ENCODE results near the gene NFKB2.

The NFKB2 gene

DNA sequence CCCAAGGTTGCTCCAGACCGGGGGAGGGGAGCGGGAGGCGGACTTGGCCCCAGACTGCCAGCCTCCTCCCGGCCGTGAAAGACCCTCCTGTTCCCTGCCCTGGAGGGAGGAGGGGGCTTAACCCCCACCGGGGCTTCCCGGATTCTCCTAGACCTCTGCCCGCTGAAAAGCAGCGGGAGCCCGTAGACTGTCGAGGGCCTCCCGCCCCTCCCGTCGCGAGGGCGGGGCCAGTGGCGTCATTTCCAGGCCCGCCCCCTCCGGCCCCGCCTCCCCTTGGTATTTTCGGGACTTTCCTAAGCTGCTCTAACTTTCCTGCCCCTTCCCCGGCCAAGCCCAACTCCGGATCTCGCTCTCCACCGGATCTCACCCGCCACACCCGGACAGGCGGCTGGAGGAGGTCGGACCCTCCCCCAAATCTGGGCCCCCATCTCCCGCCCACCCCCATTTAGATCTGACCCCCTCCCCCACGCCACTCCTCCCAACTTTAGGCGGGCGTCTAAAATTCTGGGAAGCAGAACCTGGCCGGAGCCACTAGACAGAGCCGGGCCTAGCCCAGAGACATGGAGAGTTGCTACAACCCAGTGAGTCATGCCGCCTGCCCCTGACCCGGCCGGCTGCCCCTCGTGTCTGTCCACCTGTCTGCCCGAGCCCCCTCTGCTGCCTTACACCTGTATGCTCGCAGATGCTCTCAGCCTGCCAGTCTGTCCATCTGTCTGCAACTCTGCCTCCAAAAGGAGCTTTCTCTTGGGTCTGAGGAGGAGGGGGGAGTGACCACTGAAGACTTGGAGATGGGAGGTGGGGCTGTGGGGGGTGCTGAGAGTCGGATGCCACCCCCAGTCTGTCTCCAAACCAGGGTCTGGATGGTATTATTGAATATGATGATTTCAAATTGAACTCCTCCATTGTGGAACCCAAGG, at the start of gene NFKB2:
NFKB2 (plus strand) TSS at position 306 of the 917 bp plus-strand sequence; CDS start at position 561, 255 bp downstream.
- peak; percentile 90 for DNase-seq (ENCODE audit: low spot score)

DNA sequence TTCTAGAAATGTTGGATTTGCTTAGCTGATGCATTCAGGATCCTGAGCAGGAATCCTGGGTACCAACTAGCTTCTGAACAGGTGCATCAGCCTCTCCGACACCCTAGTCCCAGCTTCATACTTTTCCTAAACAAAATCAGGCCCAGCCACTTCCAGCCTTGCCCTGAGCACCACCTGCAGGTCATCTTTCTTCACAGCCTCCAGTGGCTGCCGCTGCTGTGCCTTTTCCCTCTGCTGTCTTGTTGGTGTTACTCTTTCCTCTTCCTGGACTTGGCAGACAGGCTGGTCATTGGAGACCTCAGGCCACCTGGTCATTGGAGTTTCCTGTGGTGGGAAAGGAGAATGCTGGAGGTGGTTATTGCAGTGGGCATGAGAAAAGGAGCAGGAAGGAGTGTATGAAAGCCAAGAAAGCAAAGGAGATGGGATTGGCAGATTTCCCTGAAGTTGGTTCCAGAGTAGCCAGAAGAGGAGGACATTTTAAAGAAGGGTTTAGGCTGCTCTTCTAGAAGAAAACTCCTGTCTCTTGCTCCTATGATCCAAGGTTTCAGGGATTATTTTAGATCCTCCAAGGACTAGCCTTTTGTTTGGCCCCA, 48.2 kb upstream of the NFKB2 start:
- peak; percentile 69 for DNase-seq (ENCODE audit: low spot score)

- DNase-seq (ENCODE audit: low spot score) = peak; percentile 81
These were observed 43.3 kb upstream of the NFKB2 start for GRCh38 chr10:102352066-102352715.

DNA sequence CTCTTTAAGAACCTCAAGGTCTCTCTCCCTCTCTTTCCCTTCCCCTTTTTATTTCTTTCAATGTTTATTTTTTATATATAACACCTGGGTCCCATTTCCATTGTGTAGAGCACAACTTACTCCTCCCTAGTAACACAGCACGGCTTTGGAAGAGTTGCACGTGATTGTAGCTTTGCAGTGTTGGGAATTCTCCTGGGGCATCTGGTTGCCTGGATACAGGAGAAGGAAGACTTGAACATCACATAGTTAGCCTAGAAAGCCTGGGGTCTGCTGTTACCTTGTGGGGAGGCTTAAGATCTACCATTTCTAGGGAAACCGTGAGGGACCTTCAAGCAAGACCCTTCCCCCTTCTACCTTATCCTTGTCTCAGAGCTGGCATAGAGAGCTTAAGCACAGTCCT, 41.1 kb upstream of the NFKB2 start:
- DNase-seq (ENCODE audit: low spot score) = no peak

DNA sequence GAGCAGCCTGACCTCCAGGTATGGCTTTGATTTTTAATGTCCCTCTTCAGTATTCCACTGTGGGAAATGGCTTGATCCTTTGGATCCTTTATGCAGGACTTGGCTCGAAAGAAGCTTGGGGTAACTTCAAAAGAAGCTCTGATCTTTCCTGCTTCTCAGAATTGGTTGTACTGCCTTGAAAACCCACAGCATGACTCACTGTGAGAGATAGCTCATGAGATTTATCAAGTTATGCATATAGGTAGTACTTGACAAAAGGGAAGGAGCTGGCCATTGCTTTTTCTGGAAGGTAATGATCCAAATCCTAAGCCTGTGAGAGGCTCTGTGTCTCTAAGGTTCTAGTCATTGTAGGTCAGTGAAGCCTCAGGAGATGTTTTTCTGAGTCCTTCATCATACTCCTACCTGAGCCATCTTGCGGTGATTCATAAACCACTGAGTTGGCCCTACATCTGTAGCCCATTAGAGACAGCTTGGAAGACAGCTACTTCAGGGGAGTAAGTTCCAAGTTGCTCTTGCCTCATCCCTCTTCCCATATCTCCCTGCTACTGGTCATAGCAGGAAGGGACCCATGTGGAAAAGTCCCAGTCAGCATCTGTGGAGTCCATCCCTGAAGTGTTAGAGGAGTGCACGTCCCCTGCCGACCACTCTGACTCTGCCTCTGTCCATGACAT, 36.7 kb upstream of the NFKB2 start:
- no peak for DNase-seq (ENCODE audit: low spot score)

GRCh38 chr10:102367441-102367840, 28.1 kb upstream of the NFKB2 start:
- no peak for DNase-seq (ENCODE audit: low spot score)

DNA sequence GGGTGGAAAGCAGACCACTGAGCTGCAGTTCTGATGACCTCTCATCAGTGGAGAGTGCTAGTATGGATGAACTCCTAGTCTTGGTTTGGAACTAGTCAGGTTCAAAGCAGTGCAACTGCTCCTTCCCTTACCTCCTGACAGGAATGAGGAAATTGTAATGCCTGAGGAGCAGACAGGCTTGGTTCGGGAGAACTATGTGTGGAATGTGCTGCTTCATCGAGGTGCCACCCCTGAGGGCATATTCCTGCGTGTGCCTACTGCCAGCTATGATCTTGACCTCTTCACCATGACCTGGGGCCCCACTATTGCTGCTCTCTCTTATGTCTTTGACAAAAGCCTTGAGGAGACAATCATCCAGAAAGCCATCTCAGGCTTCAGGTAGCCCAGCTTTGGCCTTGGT, 27.4 kb upstream of the NFKB2 start:
- DNase-seq (ENCODE audit: low spot score) = no peak

- no peak for DNase-seq (ENCODE audit: low spot score)
These were observed 24.2 kb upstream of the NFKB2 start for GRCh38 chr10:102371295-102371694.

DNA sequence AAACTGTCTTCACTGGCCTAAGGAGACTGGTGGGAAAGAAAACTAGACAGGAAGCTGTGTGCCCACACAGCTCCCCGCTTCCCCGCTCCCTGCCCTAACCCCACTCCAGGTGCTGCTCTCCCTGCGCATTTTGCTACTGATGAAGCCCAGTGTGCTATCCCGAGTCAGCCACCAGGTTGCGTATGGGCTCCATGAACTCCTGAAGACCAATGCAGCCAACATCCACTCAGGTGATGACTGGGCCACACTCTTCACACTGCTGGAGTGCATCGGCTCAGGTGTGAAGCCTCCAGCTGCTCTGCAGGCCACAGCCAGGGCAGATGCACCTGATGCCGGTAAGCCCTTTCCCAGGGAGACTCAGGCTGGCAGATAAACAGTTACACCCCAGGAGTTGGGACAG, 20.3 kb upstream of the NFKB2 start:
- peak; percentile 40 for DNase-seq (ENCODE audit: low spot score)

- DNase-seq (ENCODE audit: low spot score) = no peak
These were observed 19.6 kb upstream of the NFKB2 start for GRCh38 chr10:102375867-102376266.

GRCh38 chr10:102376901-102377300, 18.6 kb upstream of the NFKB2 start:
- no peak for DNase-seq (ENCODE audit: low spot score)

- DNase-seq (ENCODE audit: low spot score) = no peak
These were observed 16.1 kb upstream of the NFKB2 start for GRCh38 chr10:102379383-102379782.

GRCh38 chr10:102381983-102382382, 13.5 kb upstream of the NFKB2 start:
- no peak for DNase-seq (ENCODE audit: low spot score)

DNA sequence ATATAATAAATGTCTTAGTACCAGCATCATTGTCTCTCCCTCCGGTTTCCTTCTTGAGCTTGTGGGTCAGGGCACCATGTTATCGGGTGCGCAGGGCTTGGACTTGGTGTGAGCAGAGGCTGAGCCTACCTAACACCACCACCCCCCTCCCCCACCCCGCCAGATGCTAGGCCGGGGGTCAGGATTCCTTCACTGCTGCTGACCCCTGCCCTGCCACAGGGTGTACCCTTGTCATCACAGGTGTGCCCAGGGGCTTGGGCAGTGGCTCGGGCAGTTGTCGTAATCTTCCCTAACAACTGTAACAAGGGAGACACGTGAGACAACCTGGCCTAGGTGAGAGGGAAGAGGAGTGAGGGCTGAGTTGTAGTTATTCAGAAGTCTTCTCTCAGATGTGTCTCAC, 12.6 kb upstream of the NFKB2 start:
- no peak for DNase-seq (ENCODE audit: low spot score)

DNA sequence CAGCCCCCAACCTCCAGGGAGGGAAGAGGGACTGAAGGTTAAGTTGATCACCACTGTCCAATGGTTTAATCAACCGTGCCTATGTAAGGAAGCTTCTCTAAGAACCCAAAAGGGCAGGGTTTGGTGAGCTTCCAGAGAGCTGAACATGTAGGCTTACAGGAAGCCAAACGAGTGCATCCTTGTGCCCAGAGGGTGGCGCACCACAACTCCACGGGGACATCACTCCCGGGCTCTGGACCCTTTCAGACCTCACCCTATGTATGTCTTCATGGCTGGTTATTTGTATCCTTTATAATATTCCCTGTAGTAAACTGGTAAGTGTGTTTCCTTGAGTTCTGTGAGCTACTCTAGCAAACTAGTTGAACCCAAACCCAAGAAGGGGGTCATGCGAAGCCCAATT, 11.5 kb upstream of the NFKB2 start:
- DNase-seq (ENCODE audit: low spot score) = peak; percentile 57

DNA sequence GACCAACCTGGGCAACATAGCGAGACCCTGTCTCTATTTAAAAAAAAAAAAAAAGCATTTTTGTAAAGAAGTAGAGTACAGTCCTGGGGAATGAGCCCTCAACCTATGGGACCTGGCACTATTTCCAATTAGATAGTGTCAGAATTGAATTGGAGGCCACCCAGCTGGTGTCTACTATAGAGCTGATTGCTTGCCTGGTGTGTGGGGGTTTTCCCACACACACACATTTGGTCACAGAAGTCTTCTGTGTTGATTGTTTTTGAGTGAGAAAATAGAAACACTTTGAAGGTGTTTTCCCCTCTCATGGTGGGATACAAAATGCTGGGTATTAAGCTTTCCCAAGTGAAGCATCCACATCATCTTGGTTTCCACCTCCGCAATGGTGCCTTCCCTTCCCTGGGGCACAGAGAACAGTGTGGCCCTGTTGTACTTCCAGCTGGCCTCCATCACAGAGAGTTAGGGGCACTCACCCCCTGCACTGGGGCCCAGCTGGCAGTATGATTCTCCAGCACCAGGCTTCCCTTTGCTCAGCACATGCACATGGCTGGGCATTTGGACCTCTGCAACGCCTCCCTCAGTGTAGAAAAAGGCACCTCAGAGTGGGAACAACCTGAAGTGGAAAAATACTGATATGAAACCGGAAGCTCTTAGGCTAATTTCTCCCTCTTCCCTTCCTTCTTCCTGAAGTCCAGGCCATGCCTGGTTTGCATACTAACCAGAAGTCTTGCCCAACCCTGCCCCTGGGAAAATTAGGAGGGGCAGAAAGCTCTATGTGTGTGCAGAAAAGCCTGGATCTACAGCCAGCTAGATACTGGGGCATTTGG, 10.7 kb upstream of the NFKB2 start:
- DNase-seq (ENCODE audit: low spot score) = no peak

DNA sequence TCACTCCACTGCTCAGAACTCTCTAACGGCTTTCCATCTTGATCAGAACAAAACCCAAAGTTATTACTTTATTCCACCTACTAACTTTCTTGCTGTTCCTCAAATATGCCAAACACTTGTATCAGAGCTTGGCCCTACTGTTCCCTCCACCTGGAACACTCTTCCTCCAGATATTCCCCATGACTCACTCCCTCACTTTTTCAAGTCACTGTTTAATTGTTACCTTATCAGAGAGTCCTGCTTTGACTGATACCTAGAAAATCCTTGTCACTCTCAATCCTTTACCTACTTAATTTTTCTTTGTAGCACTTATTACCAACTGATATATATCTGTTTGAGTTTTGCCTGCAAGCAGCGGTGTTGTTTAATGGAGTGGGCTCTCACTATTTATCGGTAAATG, 5.6 kb upstream of the NFKB2 start:
- no peak for DNase-seq (ENCODE audit: low spot score)

DNA sequence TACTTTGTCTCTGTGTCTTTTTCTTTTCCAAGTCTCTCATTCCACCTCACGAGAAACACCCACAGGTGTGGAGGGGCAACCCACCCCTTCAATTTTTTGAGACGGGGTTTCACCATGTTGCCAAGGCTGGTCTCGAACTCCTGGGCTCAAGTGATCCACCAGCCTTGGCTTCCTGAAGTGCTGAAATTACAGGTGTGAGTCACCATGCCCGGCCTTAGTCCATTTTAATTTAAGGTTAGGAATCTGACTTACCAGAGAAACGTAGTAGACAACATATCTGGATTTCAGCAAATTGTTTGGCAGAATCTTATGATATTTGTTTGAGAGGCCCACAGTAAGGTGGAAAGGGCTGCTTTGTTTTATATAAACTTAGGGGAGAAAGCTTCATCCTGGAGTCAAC, 3.2 kb upstream of the NFKB2 start:
- no peak for DNase-seq (ENCODE audit: low spot score)

DNA sequence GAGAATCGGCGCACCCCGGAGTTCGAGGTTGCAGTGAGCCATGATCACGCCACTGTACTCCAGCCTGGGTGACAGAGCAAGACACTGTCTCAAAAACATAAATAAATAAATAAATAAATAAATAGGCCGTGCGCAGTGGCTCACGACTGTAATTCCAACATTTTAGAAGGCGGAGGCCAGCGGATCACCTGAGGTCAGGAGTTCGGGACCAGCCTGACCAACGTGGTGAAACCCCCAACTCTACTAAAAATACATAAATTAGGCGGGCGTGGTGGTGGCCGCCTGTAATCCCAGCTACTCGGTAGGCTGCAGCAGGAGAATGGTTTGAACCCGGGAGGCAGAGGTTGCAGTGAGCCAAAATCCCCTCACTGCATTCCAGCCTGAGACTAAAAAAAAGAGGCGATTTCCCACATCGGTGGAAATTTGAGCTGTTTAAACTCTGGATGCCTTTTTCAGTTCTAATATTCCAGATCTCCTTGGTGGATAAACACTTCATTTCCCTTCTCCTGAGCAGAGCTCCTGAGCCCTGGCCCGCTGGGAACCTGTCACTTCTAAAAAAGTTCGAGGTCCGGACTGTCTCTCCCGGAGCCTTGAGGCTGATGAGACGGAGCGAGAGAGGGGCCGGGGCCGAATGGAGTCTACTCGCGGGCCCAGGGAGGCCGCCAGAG, 2.0 kb upstream of the NFKB2 start:
- peak; percentile 90 for DNase-seq (ENCODE audit: low spot score)

DNA sequence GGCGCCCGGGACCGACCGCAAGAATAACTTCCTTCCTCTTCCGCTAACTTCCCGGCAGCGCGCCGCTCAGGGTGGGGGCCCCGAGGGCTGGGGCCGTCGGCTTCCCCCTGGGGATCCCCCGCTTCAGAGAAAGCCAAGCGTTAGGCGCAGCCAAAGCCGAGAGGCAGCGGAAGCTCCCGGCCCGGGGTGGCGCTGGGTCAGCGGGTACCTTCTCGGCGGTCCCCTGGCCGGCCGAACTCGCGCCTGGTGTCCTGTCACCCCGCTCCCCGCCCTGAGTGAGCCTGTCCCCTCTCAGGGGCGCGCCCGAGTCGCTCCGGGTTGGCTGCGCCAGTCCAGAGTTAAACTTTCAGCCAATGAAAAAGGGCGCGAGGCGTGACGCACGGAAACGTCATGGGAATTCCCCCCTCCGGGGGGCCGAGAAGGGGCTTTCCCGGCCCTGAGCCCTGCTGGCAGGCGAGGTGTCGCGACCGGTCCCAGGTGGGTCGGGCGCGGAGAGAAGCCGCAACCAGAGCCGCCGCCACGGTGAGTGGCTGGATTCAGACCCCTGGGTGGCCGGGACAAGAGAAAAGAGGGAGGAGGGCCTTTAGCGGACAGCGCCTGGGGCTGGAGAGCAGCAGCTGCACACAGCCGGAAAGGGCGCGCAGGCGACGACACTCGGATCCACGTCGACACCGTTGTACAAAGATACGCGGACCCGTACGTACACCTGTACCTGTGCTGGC, 1.3 kb upstream of the NFKB2 start:
- peak; percentile 93 for DNase-seq (ENCODE audit: low spot score)
